SK-N-SH treated with all-trans-retinoic acid at 6 μM for 48 hours (cell line): ENCODE data around the gene SNAPC2.

Source experiments
- ARNTL ChIP-seq: fragments of 450-650 bp; formaldehyde crosslinking; IDR thresholded peaks from 2 replicates; pipeline ENCODE4 v1.5.0; 2020; ENCODE audit warnings: low read depth, mild to moderate bottlenecking, moderate library complexity, borderline replicate concordance
- CSDC2 ChIP-seq: fragments of 250-450 bp; sonication (Bioruptor Pico); IDR thresholded peaks from 2 replicates; pipeline ENCODE4 v1.5.0; 2020; ENCODE audit warnings: mild to moderate bottlenecking, moderate library complexity
- OSR1 ChIP-seq: fragments of 250-450 bp; sonication (Bioruptor Pico); IDR thresholded peaks from 2 replicates; pipeline ENCODE4 v1.8.0; 2022; ENCODE audit warnings: moderate library complexity, mild to moderate bottlenecking, inconsistent platforms
- RARB ChIP-seq: fragments of 250-450 bp; sonication (Bioruptor Pico); IDR thresholded peaks from 2 replicates; pipeline ENCODE4 v1.8.0; 2021; ENCODE audit warnings: mild to moderate bottlenecking, moderate library complexity
- SNAI2 ChIP-seq: fragments of 250-450 bp; sonication (Bioruptor Pico); IDR thresholded peaks from 2 replicates; pipeline ENCODE4 v1.5.0; 2020; ENCODE audit warnings: mild to moderate bottlenecking, moderate library complexity
- TCF4 ChIP-seq: fragments of 250-450 bp; sonication (Bioruptor Pico); IDR thresholded peaks from 2 replicates; pipeline ENCODE4 v1.8.0; 2021; ENCODE audit warnings: mild to moderate bottlenecking, moderate library complexity, borderline replicate concordance
- TOX ChIP-seq: fragments of 250-450 bp; sonication (Bioruptor Pico); IDR thresholded peaks from 2 replicates; pipeline ENCODE4 v1.8.0; 2021; ENCODE audit warnings: mild to moderate bottlenecking, moderate library complexity, borderline replicate concordance
- ZFP3 ChIP-seq: fragments of 250-450 bp; sonication (Bioruptor Pico); IDR thresholded peaks from 2 replicates; pipeline ENCODE4 v1.5.0; 2020; ENCODE audit warnings: mild to moderate bottlenecking, moderate library complexity
- ZFP30 ChIP-seq: fragments of 450-650 bp; formaldehyde crosslinking; IDR thresholded peaks from 2 replicates; pipeline ENCODE4 v1.5.0; 2022; ENCODE audit warnings: mild to moderate bottlenecking, moderate library complexity
- ZNF565 ChIP-seq: fragments of 450-650 bp; formaldehyde crosslinking; conservative IDR thresholded peaks from 2 replicates; pipeline ENCODE4 v1.5.0; 2020; ENCODE audit warnings: low read depth, mild to moderate bottlenecking, moderate library complexity
- ZNF8 ChIP-seq: fragments of 450-650 bp; formaldehyde crosslinking; IDR thresholded peaks from 2 replicates; pipeline ENCODE4 v1.5.0; 2020; ENCODE audit warnings: mild to moderate bottlenecking, moderate library complexity
- TF ChIP-seq, protein P1 (sequence below): fragments of 250-450 bp; sonication (Bioruptor Pico); IDR thresholded peaks from 2 replicates; pipeline ENCODE4 v1.5.0; 2020; ENCODE audit warnings: mild to moderate bottlenecking, moderate library complexity
- TF ChIP-seq, protein P2 (sequence below): fragments of 250-450 bp; sonication (Bioruptor Pico); IDR thresholded peaks from 2 replicates; pipeline ENCODE4 v1.5.1; 2020; ENCODE audit warnings: low read depth, mild to moderate bottlenecking, moderate library complexity
- TF ChIP-seq, protein P3 (sequence below): fragments of 250-450 bp; sonication (Bioruptor Pico); IDR thresholded peaks from 2 replicates; pipeline ENCODE4 v1.8.0; 2020; ENCODE audit warnings: mild to moderate bottlenecking, moderate library complexity, borderline replicate concordance

DNA sequence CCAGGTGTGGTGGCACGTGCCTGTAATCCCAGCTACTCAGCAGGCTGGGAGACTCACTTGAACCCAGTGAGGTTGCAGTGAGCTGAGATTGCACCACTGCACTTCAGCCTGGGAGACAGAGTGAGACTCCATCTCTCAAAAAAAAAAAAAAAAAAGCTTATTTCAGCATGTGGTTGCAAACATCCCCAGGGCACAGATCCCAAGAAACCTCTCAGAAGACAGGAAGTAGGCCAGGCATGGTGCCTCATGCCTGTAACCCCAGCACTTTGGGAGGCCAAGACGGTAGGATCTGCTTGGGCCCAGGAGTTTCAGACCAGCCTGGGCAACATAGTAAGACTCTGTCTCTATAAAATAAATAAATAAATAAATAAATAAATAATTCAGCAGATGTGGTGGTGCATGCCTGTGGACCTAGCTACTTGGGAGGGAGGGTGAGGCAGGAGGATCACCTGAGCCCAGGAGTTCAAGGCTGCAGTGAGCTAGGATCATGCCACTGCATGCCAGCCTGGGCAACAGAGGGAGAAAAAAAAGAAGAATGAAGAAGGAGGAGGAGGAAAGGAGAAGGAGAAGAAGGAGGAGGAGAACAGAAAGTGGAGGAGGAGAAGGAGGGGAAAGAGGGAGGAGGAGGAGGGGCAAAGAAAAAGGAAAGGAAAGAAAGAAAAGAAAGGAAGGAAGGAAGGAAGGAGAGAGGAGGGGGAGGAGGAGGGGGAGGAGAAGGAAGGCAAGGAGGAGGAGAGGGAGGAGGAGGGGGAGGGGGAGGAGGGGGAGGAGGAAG lies 36.2 kb upstream of the SNAPC2 start:
- TF ChIP-seq ZNF565 (CRISPR knock-in tag) = no peak
- TF ChIP-seq OSR1 = no peak
- TF ChIP-seq, protein P1, sequence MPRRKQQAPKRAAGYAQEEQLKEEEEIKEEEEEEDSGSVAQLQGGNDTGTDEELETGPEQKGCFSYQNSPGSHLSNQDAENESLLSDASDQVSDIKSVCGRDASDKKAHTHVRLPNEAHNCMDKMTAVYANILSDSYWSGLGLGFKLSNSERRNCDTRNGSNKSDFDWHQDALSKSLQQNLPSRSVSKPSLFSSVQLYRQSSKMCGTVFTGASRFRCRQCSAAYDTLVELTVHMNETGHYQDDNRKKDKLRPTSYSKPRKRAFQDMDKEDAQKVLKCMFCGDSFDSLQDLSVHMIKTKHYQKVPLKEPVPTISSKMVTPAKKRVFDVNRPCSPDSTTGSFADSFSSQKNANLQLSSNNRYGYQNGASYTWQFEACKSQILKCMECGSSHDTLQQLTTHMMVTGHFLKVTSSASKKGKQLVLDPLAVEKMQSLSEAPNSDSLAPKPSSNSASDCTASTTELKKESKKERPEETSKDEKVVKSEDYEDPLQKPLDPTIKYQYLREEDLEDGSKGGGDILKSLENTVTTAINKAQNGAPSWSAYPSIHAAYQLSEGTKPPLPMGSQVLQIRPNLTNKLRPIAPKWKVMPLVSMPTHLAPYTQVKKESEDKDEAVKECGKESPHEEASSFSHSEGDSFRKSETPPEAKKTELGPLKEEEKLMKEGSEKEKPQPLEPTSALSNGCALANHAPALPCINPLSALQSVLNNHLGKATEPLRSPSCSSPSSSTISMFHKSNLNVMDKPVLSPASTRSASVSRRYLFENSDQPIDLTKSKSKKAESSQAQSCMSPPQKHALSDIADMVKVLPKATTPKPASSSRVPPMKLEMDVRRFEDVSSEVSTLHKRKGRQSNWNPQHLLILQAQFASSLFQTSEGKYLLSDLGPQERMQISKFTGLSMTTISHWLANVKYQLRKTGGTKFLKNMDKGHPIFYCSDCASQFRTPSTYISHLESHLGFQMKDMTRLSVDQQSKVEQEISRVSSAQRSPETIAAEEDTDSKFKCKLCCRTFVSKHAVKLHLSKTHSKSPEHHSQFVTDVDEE (CRISPR knock-in tag) = no peak
- no peak for TF ChIP-seq RARB (CRISPR knock-in tag)
- TF ChIP-seq ZFP30 = no peak
- TF ChIP-seq ARNTL (CRISPR knock-in tag) = no peak
- TF ChIP-seq, protein P2, sequence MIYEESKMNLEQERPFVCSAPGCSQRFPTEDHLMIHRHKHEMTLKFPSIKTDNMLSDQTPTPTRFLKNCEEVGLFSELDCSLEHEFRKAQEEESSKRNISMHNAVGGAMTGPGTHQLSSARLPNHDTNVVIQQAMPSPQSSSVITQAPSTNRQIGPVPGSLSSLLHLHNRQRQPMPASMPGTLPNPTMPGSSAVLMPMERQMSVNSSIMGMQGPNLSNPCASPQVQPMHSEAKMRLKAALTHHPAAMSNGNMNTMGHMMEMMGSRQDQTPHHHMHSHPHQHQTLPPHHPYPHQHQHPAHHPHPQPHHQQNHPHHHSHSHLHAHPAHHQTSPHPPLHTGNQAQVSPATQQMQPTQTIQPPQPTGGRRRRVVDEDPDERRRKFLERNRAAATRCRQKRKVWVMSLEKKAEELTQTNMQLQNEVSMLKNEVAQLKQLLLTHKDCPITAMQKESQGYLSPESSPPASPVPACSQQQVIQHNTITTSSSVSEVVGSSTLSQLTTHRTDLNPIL (CRISPR knock-in tag) = no peak
- no peak for TF ChIP-seq ZFP3 (CRISPR knock-in tag)
- TF ChIP-seq SNAI2 = no peak
- TF ChIP-seq CSDC2 (CRISPR knock-in tag) = no peak
- TF ChIP-seq ZNF8 = no peak
- no peak for TF ChIP-seq TCF4
- no peak for TF ChIP-seq TOX (CRISPR knock-in tag)
- TF ChIP-seq, protein P3, sequence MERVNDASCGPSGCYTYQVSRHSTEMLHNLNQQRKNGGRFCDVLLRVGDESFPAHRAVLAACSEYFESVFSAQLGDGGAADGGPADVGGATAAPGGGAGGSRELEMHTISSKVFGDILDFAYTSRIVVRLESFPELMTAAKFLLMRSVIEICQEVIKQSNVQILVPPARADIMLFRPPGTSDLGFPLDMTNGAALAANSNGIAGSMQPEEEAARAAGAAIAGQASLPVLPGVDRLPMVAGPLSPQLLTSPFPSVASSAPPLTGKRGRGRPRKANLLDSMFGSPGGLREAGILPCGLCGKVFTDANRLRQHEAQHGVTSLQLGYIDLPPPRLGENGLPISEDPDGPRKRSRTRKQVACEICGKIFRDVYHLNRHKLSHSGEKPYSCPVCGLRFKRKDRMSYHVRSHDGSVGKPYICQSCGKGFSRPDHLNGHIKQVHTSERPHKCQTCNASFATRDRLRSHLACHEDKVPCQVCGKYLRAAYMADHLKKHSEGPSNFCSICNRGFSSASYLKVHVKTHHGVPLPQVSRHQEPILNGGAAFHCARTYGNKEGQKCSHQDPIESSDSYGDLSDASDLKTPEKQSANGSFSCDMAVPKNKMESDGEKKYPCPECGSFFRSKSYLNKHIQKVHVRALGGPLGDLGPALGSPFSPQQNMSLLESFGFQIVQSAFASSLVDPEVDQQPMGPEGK (CRISPR knock-in tag) = no peak
